K562 (cell line): Measurements from ENCODE around the gene AIFM3. TPM values are rescaled to one million over a fixed set of nuclear protein-coding genes. Genes with fewer than 3 reads are reported as not detected.

Source experiments
- CLOCK ChIP-seq: fragments of 250-450 bp; sonication (Bioruptor Pico); IDR thresholded peaks from 2 replicates; pipeline ENCODE4 v1.4.0; 2020; ENCODE audit warnings: mild to moderate bottlenecking, moderate library complexity, borderline replicate concordance
- ELF2 ChIP-seq: fragments of 250-450 bp; sonication (Bioruptor Pico); IDR thresholded peaks from 2 replicates; pipeline ENCODE4 v1.5.0; 2021; ENCODE audit warnings: mild to moderate bottlenecking
- FOSL1 ChIP-seq: fragments of 200-800 bp; sonication (Bioruptor generic); conservative IDR thresholded peaks from 2 replicates; pipeline ENCODE4 v1.6.1; 2016; ENCODE audit warnings: missing genetic modification characterization, missing compliant biosample characterization
- HOXB6 ChIP-seq: fragments of 250-450 bp; sonication (Bioruptor Pico); IDR thresholded peaks from 2 replicates; pipeline ENCODE4 v1.5.1; 2022; ENCODE audit warnings: mild to moderate bottlenecking, borderline replicate concordance
- MEF2A ChIP-seq: IDR thresholded peaks from 2 replicates; pipeline ENCODE4 v1.6.1; 2011; ENCODE audit warnings: low read depth, mild to moderate bottlenecking, low read length, moderate library complexity; ENCODE audit not compliant: control insufficient read depth
- MEF2D ChIP-seq: conservative IDR thresholded peaks from 2 replicates; pipeline ENCODE4 v1.6.1; 2016; ENCODE audit warnings: low read depth, missing genetic modification characterization, missing compliant biosample characterization
- POU5F1 ChIP-seq: fragments of 150-350 bp; IDR thresholded peaks from 2 replicates; pipeline ENCODE4 v1.6.1; 2014; ENCODE audit warnings: borderline replicate concordance, low read length, low read depth, mild to moderate bottlenecking; ENCODE audit not compliant: partially characterized antibody
- TAF1 ChIP-seq: IDR thresholded peaks from 2 replicates; pipeline ENCODE4 v1.6.1; 2011; ENCODE audit warnings: mild to moderate bottlenecking, low read length, moderate library complexity; ENCODE audit not compliant: insufficient read depth, control insufficient read depth, severe bottlenecking; ENCODE audit errors: extremely low read depth
- U2AF2 ChIP-seq: fragments of 200-400 bp; formaldehyde crosslinking; optimal IDR thresholded peaks from 2 replicates; pipeline ENCODE3; 2017; ENCODE audit warnings: low read depth, mild to moderate bottlenecking, low read length
- ZBTB40 ChIP-seq, 2 experiments: fragments of 450-650 bp in 1 of 2; sonication (generic) in 1 of 2; formaldehyde crosslinking in 1 of 2; IDR thresholded peaks; 2 replicates each; pipeline versions ENCODE4 v1.7.1 to v1.9.0; 2016 to 2022; ENCODE audit warnings: inconsistent platforms in 1 of 2, mild to moderate bottlenecking in 1 of 2, missing genetic modification reagents in 1 of 2
- ZFP91 ChIP-seq: sonication (generic); formaldehyde crosslinking; IDR thresholded peaks from 2 replicates; pipeline ENCODE4 v1.8.0; 2022; ENCODE audit warnings: mild to moderate bottlenecking, missing genetic modification reagents
- polyA plus RNA-seq, 8 experiments: library from polyadenylated mRNA; depleted of rRNA in 4 of 8; stranded (reverse) in 5 of 8; unstranded in 3 of 8; fragments of >200 nt; fragmentation: Nextera tagmentation in 2 of 8; fragmentation: Illumina TruSeq in 1 of 8; extraction: Ambion mirVana in 2 of 8; extraction: Trizol in 1 of 8; gene quantifications; 2 replicates each; pipeline versions ENCODE4 v1.2.1 to v1.2.3, GENCODE V29; 2011 to 2014; ENCODE audit warnings: inconsistent platforms in 1 of 8, missing spikeins in 1 of 8
- total RNA-seq, 7 experiments: library from RNA; depleted of rRNA in 6 of 7; stranded (reverse); fragments of >200 nt in 6 of 7; fragmentation: Illumina TruSeq in 2 of 7; extraction: Trizol in 2 of 7; gene quantifications; 2 replicates each; pipeline versions ENCODE4 v1.2.1 to v1.2.3, GENCODE V29; 2011 to 2021; ENCODE audit warnings: low replicate concordance in 1 of 7

The AIFM3 gene
- total and polyA plus RNA-seq, 9 of the 15 experiments (the other 6 are each of a cell fraction or from before 2014, with no cell fraction given) = 0.03 to 0.20 (median 0.07) TPM; not detected in 1

- TF ChIP-seq ELF2 (CRISPR knock-in tag) (no peak), POU5F1 (no peak), U2AF2 (no peak), CLOCK (CRISPR knock-in tag) (no peak), TAF1 (no peak), MEF2A (no peak), ZFP91 (CRISPR knock-in tag) (no peak), MEF2D (no peak), FOSL1 (tag) (no peak), ZBTB40 (IDR thresholded peaks at IDR 0.05) (no peak), ZBTB40 (CRISPR knock-in tag; IDR thresholded peaks at IDR 0.05) (no peak), HOXB6 (CRISPR knock-in tag) (no peak)
These were observed 1.8 kb upstream of the AIFM3 start (continued) for GRCh38 chr22:20965104-20965887.
